NCI-H1694 (cell line): ENCODE results near the gene NUDT7.

Experiments used
- DNase-seq: peaks from one replicate; lab custom pipeline; 2025; lab: John Stamatoyannopoulos, UW

NUDT7 gene

DNA sequence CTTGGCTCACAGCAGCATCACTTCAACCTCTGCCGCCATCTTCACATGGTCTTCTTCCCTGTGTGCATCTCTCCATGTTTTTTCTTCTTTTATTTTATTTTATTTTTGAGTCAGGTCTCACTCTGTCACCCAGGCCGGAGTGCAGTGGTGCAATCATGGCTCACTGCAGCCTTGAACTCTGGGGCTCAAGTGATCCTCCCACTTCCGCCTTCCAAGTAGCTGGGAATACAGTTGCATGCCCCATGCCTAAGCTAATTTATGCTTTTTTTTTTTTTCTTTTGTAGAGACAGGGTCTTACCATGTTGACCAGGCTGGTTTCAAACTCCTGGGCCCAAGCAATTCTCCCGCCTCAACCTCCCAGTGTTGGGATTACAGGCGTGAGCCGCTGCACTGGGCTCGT lies 1.9 kb downstream of the NUDT7 start:
- DNase-seq, result no peak

DNA sequence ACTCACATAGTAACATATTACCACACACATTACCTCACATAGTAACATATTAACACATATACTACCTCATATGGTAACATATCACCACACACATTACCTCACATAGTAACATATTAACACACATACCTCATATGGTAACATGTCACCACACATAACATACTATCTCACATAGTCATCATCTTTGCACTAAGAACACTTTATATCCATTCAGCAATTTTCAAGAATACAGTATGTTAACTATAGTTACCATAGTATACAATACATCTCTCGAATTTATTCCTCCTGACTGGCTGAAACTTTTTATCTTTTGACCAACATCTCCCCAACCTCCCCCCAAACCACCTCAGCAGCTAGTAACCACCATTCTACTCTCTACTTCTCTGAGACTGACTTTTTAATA lies 7.6 kb downstream of the NUDT7 start:
- no peak for DNase-seq

DNA sequence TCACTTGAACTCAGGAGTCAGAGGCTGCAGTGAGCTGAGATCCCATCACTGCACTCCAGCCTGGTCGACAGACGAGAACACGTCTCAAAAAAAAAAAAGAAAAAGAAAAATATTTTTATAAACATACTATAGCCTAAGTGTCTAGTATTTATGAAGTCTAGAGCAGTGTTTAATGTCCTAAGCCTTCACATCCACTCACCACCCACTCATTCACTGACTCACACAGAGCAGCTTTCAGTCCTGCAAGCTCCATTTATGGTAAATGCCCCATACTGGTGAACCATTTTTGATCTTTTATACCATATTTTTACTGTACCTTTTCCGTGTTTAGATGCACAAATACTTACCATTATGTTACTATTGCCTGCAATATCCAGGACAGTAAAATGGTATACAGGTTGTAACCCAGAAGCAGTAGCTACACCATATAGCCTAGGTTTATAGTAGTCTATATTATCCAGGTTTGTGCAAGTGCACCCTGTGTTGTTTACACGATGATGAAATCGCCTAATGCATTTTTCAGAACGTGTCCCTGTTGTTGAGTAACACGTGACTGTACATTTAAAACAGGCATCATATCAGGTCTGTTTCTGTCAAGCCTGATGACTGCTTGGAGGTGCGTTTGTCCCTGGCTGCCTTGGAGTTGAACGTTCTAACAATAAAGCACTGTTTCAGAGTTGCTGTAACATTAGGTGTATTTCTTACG lies 10.1 kb downstream of the NUDT7 start:
- no peak for DNase-seq

DNA sequence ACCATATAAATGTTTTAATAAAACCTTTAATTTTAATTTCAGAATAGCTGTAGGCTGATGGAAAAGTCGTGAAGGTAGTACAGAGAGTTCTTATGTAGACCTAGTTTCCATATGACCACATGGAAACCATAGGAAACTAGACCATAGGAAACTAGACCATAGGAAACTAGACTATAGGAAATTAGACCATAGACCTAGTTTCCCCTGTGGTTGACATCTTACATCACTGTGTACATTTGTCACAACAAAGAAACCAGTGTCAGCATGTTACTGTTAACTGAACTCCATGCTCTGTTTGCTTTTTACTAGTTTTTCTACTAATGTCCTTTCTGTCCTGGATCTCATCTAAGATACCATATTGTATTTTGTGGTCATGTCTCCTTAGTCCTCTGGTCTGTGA lies 14.6 kb downstream of the NUDT7 start:
- DNase-seq, result no peak

DNA sequence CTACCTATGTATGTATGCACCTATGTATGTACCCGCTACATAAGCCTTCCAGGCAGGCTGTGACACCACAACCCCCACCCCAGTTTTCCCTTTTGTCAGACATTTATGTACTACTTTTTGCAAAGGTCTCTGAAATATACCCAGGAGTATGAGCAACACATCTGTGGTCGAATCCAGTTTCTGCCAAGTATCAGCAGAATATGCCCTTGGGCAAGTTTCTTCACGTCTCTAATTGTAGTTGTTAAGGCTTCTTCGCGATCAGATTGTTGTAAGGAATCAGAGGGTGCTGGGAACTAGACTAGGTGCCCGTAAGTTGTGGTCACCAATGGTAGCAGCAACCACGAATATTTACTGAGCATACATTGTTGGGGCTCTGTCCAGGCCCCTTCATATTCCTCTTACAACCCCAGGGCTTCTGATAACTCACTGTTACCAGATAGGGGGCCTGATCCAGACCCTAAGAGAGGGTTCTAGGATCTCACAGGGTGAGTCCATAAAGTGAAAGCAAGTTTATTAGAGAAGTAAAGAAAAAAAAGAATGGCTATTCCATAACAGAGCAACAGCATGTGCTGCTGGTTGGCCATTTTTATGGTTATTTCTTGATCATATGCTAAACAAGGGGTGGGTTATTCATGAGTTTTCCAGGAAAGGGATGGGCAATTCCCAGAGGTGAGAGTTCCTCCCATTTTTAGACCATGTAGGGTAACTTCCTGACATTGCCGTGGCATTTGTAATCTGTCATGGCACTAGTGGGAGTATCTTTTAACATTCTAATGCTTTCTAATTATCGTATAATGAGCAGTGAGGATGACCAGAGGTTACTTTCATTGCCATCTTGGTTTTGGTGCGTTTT lies 16.6 kb downstream of the NUDT7 start:
- no peak for DNase-seq

DNA sequence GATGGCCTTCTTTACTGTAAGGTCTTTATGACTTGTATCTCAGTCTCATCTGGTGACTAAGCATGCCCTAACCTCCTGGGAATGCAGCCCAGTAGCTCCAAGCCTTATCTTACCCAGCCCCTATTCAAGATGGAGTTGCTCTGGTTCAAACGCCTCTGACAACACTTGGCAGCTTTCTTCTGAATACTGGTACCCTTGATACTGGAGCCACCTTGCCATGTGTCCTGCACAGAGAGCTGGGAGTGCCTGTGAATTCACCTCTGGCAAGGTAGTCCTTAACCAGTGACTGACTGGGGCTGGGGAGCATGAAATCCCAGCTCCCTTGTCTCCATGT lies 17.2 kb downstream of the NUDT7 start:
- no peak for DNase-seq

DNA sequence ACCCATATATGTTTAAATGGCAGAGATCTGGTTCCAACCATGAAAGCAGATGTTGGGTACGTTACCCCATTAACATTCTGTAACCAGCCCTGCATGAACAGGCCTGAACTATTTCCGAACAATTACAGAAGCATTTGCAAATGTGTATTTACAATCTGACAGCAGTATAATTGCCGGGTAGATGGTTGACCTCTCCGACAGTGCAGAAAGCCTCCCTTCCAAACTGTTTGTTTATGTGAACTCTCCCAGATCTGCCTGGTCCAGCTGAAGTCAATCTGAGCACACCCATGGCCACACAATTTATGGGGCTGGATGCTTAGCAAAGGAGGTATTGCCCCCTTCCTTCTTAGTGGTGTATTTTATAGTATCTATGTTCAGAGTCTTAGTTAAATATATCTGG lies 21.8 kb downstream of the NUDT7 start:
- no peak for DNase-seq

DNA sequence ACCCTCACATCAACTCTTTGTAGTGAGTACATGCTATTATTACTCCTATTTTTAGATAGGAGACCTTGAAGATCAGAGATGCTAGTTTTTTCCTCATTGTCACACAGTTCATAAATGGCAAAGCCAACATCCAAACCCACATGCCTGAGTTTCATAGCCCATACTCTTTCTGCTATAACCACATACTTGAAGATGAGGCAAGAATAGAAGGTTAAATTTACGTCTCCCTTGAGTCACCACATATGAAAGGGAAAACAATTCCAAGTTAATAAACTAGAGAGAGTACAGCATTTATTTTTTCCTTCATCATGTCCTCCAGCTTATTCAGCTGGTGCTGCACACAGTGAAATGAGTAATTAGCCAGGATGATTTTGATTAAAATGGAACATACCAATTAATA lies 23.7 kb downstream of the NUDT7 start:
- DNase-seq, result no peak

DNA sequence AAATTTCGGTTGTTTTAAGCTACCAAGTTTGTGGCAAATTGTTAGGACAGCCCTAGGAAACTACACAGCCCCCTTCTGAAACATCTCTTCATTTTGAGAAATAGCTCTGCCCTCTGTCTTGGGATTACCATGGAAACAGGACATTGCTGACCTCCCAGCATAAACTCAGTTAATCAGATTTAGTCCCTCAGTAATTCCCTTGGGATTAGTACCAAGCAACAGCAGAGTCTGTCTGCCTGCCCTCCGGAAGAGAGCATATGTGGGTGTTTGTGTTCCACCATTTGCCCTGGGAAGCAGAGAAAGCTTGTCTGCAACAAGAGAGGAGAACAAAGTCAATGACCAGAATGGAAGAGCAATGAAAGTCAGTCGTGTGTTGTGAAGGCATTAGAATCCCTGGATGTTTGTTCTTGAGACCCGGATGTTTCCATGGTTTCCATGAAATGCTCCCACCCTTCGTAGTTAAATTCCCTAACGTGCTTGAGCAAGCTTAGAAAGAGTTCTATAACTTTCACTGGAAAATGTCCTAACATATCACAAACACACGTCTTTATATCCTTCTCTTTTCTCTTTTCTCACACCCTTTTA lies 26.2 kb downstream of the NUDT7 start:
- no peak for DNase-seq

DNA sequence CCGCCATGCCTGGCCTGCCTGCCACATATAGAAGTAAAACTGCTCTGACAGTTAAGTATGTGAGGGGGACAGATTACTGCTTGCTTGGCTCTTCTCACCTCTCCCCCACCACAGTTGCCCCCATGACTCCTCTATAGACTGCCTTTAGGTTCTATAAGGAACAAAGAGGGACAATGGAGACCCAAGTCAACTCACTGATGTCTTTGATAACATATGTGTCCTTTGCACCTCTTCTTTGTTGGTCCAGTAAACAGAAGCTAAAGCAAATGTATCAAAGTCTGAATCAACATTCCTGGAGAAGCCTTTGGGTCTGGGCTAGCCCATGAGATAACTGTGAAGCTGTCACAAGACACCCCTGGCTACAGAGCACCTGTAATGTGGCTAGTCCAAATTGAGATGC lies 27.1 kb downstream of the NUDT7 start:
- DNase-seq, result no peak

DNA sequence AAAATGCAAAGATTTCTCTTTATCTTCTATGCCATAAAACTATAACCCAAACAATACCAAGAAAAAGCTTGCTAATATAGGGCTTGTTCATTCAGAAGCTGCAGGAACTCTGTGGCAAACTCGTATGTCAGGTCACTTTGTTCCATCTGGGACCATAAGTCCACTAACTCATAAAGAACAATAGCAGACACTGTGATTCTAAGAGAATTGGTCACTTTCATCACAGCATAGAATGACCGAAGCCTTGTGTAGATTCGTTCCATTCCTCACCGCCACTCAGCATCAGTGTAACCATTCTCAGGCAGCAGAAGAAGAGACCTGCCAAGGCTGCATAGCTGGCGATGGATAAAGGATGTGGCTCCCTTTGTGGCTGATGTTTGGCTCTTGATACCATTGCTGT lies 35.7 kb downstream of the NUDT7 start:
- DNase-seq, result no peak

DNA sequence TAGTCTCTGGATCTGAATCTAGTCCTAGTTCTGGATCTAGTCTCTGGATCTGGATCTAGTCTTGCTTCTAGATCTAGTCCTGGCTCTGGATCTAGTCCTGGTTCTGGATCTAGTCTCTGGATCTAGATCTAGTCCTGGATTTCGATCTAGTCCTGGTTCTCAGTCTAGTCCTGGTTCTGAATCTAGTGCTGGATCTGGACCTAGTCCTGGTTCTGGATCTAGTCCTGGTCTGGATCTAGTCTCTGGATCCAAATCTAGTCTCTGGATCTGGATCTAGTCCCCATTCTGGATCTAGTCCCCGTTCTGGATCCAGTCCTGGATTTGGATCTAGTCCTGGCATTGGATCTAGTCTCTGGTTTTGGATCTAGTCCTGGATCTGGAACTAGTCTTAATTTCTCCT lies 36.2 kb downstream of the NUDT7 start:
- DNase-seq, result no peak

DNA sequence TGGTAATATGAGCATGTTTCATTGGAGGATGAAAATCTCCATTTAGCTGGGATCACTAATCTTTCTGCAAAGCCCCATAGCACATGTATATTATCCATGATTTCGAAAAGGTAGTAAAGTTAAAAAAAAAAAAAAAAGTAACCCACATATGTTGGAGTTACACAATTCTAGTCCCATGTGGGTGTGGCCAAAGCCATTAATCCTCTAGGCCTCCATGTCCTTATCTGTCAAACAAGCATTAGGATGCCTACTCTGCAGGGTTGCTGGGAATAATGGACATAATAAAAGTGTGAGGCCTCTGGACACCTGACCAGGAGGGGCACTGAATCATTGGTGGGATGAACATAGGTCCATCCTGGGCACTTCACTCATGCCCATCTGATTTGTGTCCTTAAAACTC lies 36.9 kb downstream of the NUDT7 start:
- DNase-seq, result no peak

DNA sequence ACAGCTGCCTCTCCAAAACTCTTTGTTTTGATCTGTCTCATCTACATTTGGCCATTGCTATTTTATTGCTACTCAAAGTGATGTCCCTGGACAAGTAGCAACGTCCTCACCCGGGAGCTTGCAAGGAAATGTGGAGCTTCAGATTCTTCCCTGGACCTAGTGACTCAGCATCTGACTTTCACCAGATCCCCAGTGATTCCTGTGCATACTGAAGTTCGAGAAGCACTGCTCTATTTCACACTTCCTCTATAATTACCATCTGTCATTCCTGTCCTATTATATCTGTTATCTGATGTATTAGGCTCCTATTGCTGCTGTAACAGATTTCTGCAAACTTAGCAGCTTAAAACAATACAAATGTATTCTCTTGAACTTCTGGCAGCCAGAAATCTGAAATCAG lies 37.5 kb downstream of the NUDT7 start:
- no peak for DNase-seq

DNA sequence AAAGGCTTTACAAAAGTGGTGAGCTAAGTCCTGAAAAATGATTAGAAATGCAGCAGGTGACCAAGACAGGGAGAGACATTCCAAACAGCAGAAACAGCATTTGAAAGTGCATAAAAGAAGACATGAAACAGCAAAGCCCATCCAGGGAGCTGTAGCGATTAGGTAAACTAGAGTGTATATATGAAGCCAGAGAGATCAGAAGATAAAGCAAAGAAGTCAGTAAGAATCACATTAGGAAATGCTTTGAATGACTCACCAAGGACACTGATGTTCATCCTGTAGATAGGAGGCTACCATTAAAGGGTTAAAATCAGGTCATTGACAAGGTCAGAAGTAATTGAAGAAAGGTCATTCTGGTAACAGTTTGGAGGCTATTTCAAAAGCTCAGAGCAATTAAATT lies 38.5 kb downstream of the NUDT7 start:
- no peak for DNase-seq

DNA sequence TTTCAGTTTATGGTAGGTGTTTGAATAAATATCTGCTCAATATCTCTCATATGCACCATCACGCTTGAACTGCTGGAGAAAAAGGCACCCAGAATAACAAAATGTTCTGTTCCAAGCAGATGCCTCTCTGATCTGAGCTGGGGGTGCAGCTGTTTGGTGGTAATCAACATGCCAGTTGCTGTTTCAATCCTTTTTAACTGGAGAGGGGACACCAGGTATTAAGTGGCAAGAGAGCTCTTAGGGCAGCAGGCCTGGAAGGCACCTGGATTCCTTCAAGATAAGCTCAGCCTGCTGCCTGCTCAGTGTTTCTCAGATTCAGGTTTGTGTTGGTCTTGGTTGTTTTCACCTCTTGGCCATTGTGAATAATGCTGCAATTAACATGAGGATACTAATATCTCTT lies 38.9 kb downstream of the NUDT7 start:
- no peak for DNase-seq

DNA sequence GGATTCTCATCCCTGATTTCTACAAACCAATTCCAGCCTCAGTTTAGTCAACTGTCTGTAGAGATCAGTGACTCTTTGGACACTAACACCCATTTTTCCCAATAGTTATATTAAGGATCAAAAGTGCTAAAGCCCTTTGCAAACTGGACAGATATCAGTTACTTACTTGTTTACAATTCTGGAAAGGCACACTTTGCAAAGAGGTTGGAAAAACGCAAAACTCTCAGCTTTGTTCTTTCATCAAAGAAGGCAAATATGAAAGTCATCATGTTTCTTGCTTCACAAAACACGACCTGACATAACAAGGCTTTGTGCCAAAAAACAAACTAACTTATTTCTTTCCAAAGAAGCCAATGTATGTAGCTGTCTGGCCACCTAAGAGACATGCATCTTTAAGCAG lies 39.9 kb downstream of the NUDT7 start:
- DNase-seq, result no peak

DNA sequence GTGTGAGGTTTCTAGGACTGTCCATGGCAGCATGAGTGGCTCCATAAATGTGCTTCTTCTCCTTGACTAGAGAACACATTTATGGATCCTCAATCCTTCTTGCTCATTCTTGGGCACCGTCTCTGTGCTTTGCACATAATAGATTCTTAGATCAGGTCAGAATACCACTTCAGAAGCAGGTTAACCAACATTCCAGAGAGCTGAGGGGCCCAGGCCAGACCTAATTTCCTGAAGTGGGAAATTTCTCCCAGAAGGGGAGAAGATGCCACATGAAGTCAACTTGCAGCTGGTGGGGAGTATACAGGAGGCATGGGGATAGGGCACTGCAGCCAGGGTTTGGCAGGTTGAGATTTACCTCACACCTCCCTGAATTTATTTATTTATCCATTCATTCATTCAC lies 41.7 kb downstream of the NUDT7 start:
- no peak for DNase-seq

DNA sequence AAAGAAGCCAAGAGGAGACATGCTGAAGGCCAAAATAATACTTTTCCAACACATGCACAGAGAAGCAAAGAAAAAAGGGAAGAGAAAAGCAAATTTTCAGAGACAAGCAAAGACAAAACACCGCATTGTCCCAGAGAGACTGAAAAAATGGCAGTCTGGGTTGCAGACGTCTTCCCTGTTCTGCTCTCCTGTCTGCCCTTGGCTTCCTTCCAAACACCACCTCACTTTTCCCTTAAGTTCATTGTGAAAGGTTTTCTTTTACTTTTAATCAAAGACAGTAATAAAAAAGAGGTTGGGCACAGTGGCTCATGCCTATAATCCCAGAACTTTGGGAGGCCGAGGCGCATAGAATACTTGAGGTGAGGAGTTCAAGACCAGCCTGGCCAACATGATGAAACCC lies 44.9 kb downstream of the NUDT7 start:
- DNase-seq, result no peak

DNA sequence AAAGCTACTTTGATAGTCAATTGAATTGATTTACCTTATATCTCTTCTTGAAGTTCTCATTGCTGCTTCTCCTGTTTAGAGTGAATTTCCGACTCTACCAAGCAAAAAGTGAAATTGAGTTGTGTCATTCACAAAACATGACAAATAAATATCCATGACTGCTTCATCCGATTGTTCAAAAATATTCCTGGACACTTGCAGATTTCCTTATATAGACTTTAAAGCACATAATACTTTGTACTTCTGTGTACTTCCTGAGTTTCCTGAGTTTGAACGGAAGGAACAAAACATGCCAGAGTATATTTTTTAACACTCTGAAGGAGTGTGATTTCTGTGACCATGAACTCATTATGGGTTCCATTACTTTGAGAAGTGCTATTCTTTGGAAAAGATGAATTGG lies 45.5 kb downstream of the NUDT7 start:
- no peak for DNase-seq

DNA sequence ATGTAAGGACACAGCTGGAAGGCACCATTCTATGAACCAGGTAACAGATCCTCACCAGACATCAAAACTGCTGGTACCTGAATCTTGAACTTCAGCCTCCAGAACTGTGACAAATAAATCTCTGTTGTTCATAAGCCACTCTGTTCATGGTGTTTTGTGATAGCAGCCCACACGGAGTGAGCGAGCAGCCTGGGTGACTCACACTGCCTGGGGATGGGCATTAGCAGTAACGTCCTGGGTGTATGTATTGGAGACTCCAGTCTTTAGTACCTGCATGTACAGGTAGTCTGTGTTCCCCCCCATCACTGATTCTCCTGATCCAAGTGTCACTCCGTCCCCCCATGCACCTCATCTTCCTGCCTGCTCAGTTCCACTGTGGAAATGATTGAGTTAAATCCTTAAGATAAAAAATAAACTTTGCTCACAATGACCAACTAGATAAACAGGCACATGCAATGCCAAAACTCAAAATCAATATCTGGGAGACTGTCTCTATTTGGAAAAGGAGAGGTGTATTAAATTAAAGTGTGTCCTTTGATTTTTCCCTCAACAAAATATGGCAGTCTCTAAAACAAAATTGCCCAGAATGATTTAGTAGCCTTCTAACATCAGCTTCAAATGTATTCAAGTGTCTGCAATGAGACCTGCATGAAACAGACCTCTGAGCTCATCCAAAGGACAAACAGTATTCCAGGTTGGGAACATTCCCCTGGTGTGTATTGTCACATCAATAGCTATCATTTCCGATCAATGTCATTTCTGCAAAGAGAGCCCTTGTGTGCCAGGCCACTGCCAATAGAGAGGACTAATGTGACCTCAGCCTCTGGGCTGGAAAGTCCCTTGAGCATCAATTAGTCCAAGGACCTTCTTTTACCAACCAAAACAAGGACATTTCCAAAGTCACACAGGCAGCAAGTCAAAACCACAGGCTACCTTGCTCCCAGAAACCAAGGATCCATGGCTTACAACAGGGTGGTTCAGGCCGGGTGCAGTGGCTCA lies 53.9 kb downstream of the NUDT7 start:
- DNase-seq, result no peak

DNA sequence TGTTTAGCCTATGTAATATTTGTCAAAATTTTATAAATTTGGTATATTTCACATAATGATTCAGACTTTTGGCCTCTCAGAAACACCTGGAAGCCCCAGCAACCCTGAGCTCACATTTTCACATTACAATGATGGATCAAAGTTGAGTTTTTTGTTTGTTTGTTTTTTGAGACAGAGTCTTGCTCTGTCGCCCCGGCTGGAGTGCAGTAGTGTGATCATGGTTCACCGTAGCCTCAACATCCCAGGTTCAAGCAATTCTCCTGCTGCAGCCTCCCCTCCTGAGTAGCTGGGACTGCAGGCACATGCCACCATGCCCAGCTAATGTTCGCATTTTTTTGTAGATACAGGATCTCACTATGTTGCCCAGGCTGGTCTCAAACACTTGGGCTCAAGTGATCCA lies 55.4 kb downstream of the NUDT7 start:
- no peak for DNase-seq
